SK-N-SH treated with all-trans-retinoic acid at 6 μM for 48 hours (cell line): Measurements from ENCODE around the gene GAN.

Source experiments
- GLIS3 ChIP-seq: fragments of 250-450 bp; sonication (Bioruptor Pico); IDR thresholded peaks from 2 replicates; pipeline ENCODE4 v1.5.0; 2020; ENCODE audit warnings: mild to moderate bottlenecking, moderate library complexity
- ZFP30 ChIP-seq: fragments of 450-650 bp; formaldehyde crosslinking; IDR thresholded peaks from 2 replicates; pipeline ENCODE4 v1.5.0; 2022; ENCODE audit warnings: mild to moderate bottlenecking, moderate library complexity
- TF ChIP-seq, protein P1 (sequence below): fragments of 250-450 bp; sonication (Bioruptor Pico); IDR thresholded peaks from 2 replicates; pipeline ENCODE4 v1.5.1; 2020; ENCODE audit warnings: low read depth, mild to moderate bottlenecking, moderate library complexity

DNA sequence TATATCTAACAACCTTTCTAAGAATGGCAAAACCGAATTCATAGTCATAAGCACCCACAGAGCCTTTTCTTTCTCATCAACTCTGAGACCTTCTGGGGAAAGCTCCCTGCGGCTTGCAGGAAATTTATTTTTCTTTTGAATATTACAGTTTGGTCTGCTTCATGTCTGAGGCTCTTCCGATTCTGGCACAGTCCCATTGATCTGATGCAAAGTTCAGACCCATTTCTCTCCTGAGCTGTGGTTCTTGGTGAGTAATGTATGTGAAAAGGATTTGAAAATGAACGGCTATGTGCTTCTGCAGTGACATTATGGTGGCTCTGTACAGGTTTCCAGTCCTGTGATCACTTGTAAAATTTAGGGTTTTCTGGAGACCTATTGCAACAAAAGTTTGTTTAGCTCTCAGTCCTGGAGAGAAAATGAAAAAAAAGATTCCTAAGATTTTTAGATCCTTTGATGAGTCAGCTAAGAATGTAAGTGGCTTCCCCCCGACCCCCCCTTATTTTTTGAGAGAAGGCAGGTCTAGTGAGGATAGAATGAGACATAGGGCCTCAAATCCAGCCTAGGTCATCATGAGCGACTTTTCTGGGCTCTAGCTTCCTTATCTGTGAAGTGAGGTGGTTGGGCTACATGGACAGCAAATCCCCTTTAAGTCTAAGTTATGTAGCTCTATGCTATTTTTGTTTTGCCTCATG lies 4.6 kb downstream of the GAN start:
- TF ChIP-seq GLIS3 (CRISPR knock-in tag) (no peak), ZFP30 (no peak)
- TF ChIP-seq, protein P1, sequence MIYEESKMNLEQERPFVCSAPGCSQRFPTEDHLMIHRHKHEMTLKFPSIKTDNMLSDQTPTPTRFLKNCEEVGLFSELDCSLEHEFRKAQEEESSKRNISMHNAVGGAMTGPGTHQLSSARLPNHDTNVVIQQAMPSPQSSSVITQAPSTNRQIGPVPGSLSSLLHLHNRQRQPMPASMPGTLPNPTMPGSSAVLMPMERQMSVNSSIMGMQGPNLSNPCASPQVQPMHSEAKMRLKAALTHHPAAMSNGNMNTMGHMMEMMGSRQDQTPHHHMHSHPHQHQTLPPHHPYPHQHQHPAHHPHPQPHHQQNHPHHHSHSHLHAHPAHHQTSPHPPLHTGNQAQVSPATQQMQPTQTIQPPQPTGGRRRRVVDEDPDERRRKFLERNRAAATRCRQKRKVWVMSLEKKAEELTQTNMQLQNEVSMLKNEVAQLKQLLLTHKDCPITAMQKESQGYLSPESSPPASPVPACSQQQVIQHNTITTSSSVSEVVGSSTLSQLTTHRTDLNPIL (CRISPR knock-in tag), result no peak
